Left lung (tissue), 10 donors: ENCODE data around the gene SEC24B. TPM values are rescaled to one million over a fixed set of nuclear protein-coding genes. Genes with fewer than 3 reads are reported as not detected.

Experiments used
- ATAC-seq: fragments of 200-7000 bp; cut with Tn5 transposase; one replicate; pipeline ENCODE4 v1.9.1; 2020; ENCODE audit warnings: moderate library complexity
- DNase-seq, 4 donors: peaks; one replicate each; pipeline ENCODE4 v3.0.0-alpha.2; 2013 to 2020
- H3K27ac ChIP-seq, 2 donors: fragments of 200-600 bp; sonication (generic) in 1 of 2; one replicate each; pipeline versions ENCODE4 v1.5.0 to v1.8.0; 2020 to 2021
- H3K27me3 ChIP-seq, 2 donors: fragments of 200-600 bp; sonication (generic) in 1 of 2; one replicate each; pipeline versions ENCODE4 v1.5.0 to v1.8.0; 2020 to 2021
- H3K36me3 ChIP-seq, 2 donors: fragments of 200-600 bp; sonication (generic) in 1 of 2; one replicate each; pipeline versions ENCODE4 v1.5.0 to v1.8.0; 2020 to 2021
- H3K4me1 ChIP-seq, 2 donors: fragments of 200-600 bp; one replicate each; pipeline ENCODE4 v1.8.0; 2021
- H3K4me3 ChIP-seq, 2 donors: fragments of 200-600 bp; sonication (generic) in 1 of 2; one replicate each; pipeline versions ENCODE4 v1.5.0 to v1.8.0; 2020 to 2021; ENCODE audit warnings: mild to moderate bottlenecking in 1 of 2
- H3K9me3 ChIP-seq, 2 donors: fragments of 200-600 bp; sonication (generic) in 1 of 2; one replicate each; pipeline versions ENCODE4 v1.5.0 to v1.8.0; 2020 to 2021
- intact Hi-C, 2 donors: fragments of 100-400 bp; cut with DNase I; formaldehyde crosslinking; loops; one replicate each; pipeline versions ENCODE4 v1.11.2 to v1.14.2; 2022
- polyA plus RNA-seq, 6 donors: library from polyadenylated mRNA; unstranded; fragments of 120-200 nt; gene quantifications; one replicate each; pipeline ENCODE4 v1.2.1, GENCODE V29; 2013; ENCODE audit not compliant: insufficient read length in 6 of 6
- total RNA-seq, 2 donors: library from RNA; stranded (reverse); fragmentation: NEBNext Ultra II Directional; extraction: Animal tissue kit (Norgen Biotek cat#: 25700); gene quantifications; one replicate each; pipeline ENCODE4 v1.2.1, GENCODE V29; 2021
- TF ChIP-seq, protein P1 (sequence below), 2 donors: fragments of 200-600 bp; sonication (generic) in 1 of 2; IDR thresholded peaks; one replicate each; pipeline versions ENCODE4 v1.5.0 to v1.8.0; 2021; ENCODE audit warnings: antibody characterized with exemption in 2 of 2
- donor health status: DM: no; HTN: yes; CAD: no.
- donor health status: DM: no; HTN: no; CAD: no.

The SEC24B gene
- total and polyA plus RNA-seq, 8 donors, result 27.0 to 42.8 (median 37.2) TPM

DNA sequence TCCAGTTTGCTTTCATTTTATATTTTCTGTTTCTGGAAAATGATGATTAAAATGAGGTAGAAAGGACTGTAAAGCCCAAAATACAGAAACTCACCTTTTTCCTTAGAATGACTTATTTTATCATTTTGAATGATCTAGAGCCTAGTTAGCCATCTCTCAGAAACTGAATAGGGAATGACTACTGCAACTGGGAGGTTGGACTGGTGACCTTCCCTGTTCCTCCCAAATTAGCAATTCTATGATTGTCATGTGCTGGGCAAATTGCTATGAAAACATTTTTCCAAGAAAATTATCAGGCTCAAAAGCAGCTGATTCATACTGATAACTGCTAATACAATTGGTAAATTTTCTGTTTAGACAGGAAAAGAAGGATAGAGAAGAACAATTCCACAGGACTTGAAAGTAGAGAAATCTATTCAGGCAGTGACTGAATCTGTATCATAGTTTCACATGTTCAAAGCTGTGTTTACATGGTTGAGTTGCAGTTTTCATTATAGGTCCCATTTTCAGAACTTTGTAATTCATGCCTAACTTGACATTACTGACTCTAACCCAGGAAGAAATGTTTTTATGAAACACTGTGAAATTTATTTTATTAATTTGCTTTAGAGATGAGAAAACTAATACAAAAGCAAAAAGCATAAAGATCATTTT, 43.4 kb upstream of the SEC24B start:
- H3K4me1 ChIP-seq, result no peaks in the 10 kb centered on the region
- no peak overlapping the region for H3K27ac ChIP-seq
- TF ChIP-seq, protein P1, sequence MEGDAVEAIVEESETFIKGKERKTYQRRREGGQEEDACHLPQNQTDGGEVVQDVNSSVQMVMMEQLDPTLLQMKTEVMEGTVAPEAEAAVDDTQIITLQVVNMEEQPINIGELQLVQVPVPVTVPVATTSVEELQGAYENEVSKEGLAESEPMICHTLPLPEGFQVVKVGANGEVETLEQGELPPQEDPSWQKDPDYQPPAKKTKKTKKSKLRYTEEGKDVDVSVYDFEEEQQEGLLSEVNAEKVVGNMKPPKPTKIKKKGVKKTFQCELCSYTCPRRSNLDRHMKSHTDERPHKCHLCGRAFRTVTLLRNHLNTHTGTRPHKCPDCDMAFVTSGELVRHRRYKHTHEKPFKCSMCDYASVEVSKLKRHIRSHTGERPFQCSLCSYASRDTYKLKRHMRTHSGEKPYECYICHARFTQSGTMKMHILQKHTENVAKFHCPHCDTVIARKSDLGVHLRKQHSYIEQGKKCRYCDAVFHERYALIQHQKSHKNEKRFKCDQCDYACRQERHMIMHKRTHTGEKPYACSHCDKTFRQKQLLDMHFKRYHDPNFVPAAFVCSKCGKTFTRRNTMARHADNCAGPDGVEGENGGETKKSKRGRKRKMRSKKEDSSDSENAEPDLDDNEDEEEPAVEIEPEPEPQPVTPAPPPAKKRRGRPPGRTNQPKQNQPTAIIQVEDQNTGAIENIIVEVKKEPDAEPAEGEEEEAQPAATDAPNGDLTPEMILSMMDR (IDR thresholded peaks at IDR 0.05), result no peak
- H3K36me3 ChIP-seq, result no peaks in the 10 kb centered on the region
- no peaks in the 10 kb centered on the region for H3K27me3 ChIP-seq
- H3K9me3 ChIP-seq, result no peaks in the 10 kb centered on the region
- no peak for ATAC-seq
- no peak overlapping the region for H3K4me3 ChIP-seq
- DNase-seq, result no peak
- intact Hi-C loops, result no loop called here

DNA sequence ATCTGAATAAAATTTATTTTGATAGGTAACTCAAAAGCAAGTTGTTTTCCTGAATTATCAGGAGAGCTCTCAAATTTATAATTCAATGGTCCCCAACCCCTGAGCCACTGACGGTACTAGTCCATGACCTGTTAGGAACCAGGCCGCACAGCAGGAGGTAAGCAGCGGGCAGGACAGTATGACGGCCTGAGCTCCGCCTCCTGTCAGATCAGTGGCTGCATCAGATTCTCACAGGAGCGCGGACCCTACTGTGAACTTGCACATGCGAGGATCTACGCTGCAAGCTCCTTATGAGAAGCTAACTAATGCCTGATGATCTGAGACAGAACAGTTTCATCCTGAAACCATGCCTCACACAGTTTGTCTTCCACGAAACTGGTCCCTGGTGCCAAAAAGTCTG, 37.9 kb upstream of the SEC24B start:
- H3K4me3 ChIP-seq, result no peak overlapping the region
- H3K27me3 ChIP-seq, result no peaks in the 10 kb centered on the region
- no peaks in the 10 kb centered on the region for H3K9me3 ChIP-seq
- TF ChIP-seq, protein P1 (IDR thresholded peaks at IDR 0.05), result no peak
- H3K27ac ChIP-seq, result no peak overlapping the region
- intact Hi-C loops, result no loop called here
- no peaks in the 10 kb centered on the region for H3K4me1 ChIP-seq
- DNase-seq (no peak), ATAC-seq (no peak)
- no peaks in the 10 kb centered on the region for H3K36me3 ChIP-seq

DNA sequence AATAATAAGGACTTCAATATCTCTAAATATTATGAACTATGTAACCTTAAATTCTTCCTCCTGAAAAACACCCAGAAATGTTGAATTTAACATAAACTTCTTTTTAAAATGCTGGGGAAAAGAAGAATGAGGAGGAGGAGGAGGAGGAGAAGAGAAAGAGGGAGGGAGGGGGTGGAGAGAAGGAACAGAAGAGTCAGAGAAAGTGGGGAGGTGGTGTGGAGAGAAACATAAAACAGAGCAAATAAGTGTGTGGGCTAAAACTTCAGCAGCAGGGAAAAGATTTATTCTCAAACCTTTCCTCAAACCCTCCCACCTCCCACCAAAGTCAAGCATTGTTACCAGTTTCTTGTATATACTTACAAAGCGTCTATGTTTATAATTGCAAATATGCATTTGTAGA, 34.7 kb upstream of the SEC24B start:
- no peak overlapping the region for H3K27ac ChIP-seq
- DNase-seq (no peak), ATAC-seq (no peak)
- H3K4me3 ChIP-seq, result no peak overlapping the region
- H3K27me3 ChIP-seq, result no peaks in the 10 kb centered on the region
- no peaks in the 10 kb centered on the region for H3K4me1 ChIP-seq
- H3K9me3 ChIP-seq, result no peaks in the 10 kb centered on the region
- intact Hi-C loops, result no loop called here
- H3K36me3 ChIP-seq, result no peaks in the 10 kb centered on the region
- TF ChIP-seq, protein P1 (IDR thresholded peaks at IDR 0.05), result no peak

DNA sequence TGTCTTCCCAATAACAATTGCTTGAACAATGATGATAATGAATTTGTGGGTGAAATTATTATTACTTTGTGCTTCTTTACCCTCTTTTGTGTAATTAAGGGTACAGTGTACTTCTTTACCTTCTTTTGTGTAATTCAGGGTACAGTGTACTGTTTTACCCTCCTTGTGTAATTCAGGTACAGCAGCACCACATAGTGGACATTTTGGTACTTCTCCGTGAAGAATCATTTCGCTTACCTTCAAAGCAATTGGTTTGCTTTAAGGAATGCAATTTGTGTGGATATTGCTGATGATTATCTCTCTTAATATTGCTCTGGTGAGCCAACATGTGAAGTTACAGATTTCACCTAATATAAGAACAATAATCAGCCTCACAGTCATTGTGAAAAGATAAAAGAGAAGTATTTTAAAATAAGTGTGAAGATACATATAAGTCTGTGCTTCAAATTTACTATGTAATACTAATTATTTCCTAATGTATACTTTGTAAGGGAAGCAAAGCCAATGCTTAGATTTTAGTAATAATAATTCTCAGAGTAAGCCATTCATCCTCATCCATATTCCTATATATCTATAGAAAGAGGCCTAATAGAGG, 27.2 kb upstream of the SEC24B start:
- no peak overlapping the region for H3K4me3 ChIP-seq
- no peaks in the 10 kb centered on the region for H3K36me3 ChIP-seq
- peak; percentile 88 for ATAC-seq
- peak in 2 of 4 donors; percentile 37 to 62 for DNase-seq
- no peaks in the 10 kb centered on the region for H3K9me3 ChIP-seq
- intact Hi-C loops, result no loop called here
- TF ChIP-seq, protein P1 (IDR thresholded peaks at IDR 0.05), result peak; percentile 41 to 59
- H3K4me1 ChIP-seq, result no peaks in the 10 kb centered on the region
- no peaks in the 10 kb centered on the region for H3K27me3 ChIP-seq
- H3K27ac ChIP-seq, result no peak overlapping the region

DNA sequence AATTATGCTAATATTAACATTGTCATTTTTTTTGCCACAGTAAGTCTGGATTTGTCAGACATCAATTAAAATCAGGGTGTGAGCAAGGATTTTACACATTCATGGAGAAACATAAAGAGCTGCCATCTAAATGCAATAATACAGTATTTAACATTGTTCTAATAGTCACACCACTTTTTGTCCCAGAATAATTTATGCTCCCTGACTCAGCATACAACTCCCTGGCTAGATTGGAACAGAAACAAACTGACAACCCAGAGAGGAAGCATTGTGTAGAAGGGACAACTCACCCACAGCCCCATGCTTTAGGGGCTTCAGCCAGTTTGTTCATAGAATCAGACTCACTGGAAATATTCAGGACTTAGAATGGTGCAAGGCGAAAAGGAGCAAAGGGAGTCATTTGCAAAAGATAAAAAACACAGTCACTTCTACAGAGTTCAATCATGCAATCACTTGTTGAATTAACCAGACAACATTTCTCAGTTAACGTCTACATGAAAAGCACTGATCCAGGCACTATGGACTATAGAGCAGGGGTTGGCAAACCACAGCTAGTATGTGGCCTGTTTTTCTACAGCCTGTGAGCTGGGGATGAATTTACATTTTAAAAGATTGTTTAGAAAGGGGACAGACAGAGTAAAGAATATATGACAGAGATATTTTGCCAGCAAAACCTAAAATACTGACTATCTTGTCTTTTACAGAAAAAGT, 26.4 kb upstream of the SEC24B start:
- Histone ChIP-seq H3K27ac (no peak overlapping the region), H3K4me1 (no peaks in the 10 kb centered on the region), H3K27me3 (no peaks in the 10 kb centered on the region), H3K4me3 (no peak overlapping the region), H3K9me3 (no peaks in the 10 kb centered on the region), H3K36me3 (no peaks in the 10 kb centered on the region)
- intact Hi-C loops, result no loop called here
- TF ChIP-seq, protein P1 (IDR thresholded peaks at IDR 0.05), result no peak
- DNase-seq, result no peak
- ATAC-seq, result no peak
